GM19468 (cell line): ENCODE data around the gene SEMA4D.

Experiments
- ATAC-seq: cut with Tn5 transposase; IDR thresholded peaks from one replicate; pipeline ENCODE4 v1.9.1; 2021; ENCODE audit warnings: mild to moderate bottlenecking, moderate library complexity, moderate number of reproducible peaks; ENCODE audit not compliant: unreplicated experiment; ENCODE audit errors: extremely low read depth

SEMA4D gene

DNA sequence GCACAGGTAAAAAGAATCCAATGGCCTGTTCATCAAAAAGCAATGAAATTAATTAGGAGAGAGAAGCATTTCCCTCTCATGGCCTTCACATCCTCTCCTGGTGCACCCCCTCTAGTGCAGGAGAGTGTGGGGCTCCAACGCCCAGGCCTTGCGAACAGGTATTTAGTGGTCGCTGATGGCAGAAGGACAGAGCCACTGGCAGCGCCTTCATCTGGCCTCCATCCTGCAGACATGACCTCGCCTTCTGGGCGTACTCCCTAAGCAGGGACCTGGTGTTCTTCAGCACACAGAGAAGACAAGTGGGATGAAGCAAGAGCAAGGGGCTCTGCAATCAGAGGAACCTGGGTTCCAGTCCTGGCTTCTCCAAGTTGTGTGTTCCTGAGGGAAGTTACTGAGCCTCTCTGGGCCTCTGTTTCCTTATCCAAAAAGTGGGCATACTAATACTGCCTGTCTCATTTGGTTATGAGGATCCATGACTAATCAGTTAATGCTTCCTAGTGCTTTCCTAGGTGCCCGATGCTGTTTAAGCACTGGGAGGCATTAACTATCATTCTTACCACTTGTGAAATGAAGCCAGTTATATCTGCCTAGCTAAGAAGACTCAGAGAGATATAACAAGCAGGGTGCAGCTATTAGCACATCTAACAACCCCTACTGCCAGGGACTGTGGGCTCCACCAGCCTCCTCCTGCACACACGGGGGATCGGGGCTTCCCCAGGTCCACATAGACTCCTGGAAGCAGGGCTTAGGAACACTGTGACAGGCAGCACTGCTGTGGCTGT is 77.3 kb downstream of the SEMA4D start:
- no peak for ATAC-seq

DNA sequence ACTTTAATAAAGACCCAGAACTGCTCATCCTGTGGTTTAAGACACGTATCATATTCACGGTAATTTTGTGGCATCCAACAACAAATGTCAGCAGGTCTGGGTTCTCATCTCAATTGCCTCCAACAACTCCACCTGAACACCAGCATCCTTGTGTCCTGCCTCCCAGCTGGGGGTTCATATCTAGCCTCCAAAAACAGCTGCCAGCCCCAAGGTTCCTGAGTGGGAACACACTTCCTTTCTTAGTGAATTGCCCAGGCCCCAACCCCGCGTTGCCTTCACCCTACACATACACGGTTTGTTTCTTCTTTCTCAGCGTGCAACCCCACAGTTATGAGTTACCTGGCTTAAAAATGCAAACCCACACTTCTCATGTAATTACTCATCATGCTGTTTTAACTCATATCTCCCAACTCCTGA is 77.9 kb downstream of the SEMA4D start:
- ATAC-seq, result no peak

DNA sequence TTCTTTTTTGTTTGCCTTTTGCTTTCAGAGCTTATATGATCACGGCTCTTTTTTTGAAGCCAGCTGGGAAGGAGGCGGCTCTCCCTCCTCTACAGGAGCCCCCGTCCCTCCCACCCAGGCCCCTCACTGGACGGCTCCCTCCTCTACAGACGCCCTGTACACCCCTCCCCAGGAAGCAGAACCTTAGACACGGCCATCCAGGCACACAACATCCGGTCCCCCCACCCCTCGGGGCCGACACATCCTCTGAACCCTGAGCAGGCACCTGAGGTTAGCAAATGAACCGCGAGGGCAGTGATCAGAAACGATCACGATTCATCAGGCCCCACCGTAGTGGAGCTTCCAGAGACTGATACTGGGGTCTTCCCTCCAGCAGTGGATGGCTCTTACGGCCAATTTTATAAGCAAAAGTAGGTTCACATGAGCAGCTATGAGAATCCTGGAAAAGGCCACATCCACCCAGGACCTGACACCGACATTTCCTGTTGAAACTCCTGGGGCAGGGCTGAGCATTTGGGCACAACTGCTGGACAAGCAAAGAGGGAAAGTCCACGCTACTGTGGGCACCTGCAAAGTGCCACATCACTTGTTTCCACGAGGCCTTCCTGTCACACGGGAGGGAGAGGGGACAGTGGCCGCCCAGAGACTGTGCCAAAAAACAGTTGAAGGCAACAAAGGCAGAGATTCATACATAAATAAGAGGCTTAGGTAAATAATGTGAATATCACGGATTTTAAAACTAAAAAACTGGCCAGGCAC is 78.9 kb downstream of the SEMA4D start:
- peak; percentile 54 for ATAC-seq

DNA sequence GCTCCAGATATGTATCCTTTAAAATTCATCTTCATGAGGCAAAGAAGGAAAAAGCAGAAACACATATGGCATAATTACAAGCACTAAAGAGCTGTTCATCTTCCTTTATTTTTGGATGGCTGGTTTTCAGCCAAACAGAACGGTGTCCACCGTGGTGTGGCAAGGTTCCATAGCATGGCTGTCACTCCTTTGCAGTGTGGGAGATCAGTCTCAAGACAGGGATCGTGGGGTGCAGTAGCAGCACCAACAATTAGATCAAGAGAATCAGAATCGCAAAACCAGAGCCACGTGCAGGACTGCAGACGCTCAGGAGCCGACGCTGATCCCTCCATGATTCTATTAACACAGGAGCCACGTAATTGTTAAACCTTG is 79.5 kb downstream of the SEMA4D start:
- no peak for ATAC-seq

DNA sequence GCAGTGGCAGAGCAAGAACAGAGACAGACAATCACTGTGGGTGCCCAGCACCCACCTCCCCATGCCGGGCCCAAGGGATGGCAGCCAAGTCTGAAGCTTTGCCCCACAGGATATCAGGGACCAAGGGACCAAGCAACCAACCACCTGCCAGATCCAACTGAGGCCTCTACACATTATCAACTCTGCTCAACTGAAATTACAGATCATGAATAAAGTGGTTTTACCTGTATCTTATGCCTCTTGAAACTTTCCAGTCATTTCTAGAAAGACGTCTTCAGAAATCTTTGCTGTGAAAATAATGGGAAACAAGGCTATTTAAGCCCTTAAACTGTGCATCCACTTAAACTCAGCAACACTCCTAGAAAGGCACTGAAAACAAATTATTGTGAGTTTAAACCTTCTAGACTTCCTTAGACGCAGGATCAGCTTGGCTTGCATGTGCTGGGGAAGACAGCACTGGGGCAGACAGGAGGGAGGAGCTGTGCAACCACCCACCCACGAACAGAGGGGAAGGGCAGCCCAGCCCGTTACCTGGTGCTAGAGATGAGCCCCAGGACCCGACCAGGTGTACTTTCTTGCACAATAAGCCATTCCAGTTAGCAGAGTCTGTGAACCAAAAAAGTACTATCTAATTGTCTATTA is 80.0 kb downstream of the SEMA4D start:
- ATAC-seq, result no peak

DNA sequence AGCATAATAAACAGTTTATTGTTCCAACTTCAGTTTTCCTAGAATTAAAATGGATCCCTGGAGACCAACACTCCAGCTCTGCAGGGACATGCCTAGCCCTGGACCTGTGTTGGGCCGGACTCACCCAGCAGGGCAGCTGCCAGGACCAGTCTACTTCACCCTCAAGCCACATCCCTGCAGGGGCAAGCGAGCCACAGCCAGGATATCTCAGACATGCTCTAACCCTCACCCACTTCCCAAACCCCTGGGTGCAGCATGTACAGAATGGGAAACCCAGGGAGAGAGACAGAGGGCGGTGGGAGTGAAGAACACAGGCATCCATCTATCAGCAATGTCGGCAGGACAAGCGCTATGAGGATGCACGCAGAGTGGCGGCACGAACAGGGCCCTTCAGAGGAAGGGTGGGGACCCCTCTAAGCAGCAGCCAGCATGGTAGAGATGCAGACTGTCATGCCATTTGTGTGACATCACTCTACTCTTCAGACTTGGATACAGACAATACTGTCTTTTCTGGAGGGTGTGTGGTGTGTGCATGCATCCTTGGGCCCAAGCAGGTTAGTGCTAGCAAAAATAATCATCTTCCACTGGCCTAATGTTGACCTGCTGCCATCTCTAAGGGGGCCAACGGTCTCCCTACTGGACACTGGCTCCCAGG is 83.1 kb downstream of the SEMA4D start:
- no peak for ATAC-seq

DNA sequence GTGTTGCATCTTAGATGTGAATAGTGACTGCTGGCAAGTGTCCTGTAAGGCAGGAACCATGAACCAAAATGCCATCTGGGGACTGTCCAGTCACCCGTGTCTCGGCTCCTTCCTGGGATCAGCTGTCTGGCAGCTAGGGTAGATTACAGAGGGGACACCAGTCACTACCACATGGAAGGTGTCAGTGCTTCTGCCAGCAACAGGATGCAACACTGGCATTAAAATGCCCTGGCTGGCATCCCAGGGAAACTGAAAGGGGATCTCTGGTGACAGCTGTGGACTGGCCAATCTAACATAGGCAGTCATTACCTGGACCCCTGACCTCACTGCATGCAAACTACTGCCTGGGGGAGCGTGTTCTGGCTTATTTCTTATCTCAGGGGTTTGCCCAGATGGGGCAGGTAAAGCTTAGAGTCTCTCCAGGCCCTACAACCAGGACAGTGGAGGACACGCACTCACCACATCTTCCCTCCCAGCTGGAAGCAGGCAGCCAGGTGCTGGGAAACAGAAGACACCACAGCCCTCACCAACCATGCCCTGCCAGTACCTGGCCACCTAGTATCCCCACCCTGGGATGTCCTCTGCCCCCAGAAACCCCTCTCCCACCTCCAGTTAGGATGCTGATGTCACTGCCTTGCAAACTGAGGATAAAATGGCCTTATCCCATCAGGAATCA is 83.8 kb downstream of the SEMA4D start:
- ATAC-seq, result no peak

DNA sequence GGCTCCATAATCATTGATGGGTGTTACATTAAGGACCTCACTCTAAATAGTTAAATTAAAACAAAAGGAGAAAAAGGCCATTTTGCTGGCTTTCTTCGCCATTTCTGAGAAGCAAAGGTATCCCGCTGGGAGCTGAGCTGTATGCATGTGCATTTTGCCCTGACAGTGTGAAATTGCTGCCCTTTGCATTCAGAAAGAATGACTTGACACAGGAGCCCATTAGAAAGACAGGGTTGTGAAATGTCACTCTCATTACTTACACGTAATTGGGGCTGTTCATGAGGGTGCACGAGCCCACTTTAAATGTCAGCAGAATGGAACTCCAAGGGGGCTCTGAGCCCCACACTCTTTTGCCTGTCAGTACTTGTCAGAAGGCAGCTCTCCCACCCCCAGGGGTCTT is 85.0 kb downstream of the SEMA4D start:
- no peak for ATAC-seq

DNA sequence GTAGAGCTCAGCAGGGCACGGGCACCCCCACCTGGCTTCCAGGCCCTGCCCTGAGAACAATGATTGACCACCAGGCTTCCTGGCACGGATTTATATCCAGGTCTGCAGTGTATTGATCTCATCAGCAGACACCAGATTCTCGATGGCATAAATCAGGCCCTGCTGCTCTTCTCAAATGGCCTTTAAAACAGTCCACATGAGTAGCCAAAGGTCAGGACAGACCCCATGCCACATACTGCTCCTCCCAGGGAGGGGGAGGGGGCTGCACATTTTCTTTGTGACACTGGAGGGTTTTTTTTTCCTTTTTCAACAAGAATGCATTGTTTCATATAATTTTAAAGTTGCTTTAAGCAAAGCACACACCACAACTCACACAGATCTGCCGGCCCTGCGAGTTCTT is 85.4 kb downstream of the SEMA4D start:
- ATAC-seq, result no peak

DNA sequence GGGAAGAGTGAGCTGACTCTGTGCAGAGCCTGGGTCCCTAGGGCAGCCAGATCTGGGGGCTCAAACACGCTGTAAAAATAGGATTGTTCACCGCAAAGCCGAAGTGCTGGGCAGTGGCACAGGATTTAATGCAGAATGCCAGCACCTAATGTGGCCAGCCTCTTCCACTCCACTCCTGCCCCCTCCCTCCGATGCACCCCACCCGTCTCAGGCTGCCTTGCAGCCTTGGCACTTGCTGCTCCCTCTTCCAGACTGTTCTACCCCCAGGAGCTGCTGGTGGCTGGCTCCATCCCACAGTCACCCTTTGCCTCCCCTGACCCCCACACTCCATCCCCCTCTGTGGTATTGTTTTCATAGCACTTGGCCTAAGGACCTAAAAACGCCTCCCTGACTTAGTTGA is 86.2 kb downstream of the SEMA4D start:
- ATAC-seq, result no peak

DNA sequence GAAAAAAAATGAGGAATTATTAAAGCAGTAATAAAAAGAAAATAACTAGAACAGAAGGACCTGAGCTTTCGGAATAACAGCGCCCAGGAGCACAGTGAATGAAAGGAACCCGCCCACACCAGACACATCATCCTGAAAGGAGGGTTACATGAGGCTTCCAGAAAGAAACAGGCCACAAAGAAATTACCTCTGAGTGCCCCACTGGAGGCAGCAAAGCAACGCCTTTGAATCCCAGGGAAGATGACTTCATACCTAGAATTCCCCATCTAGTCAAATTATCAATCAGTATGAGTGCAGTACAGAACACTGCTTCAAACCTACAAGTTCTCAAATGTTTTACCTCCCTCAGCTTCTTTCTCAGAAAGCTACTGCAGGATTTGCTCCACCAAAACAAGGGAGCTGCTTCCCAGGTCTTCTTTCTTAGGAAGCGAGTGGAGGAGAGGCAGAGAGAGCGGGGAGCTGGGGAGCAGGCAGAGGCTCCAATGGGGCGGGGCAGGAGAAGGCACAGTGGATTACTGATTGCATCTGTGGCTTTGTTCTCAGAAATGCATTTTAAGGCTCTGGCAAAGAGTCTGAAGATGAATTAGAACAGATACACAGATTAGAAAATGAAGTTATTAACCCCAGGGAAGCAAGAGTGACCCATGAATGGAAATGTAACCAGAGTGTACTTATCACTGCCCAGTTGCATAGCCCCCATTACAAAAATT is 87.1 kb downstream of the SEMA4D start:
- peak; percentile 31 for ATAC-seq

DNA sequence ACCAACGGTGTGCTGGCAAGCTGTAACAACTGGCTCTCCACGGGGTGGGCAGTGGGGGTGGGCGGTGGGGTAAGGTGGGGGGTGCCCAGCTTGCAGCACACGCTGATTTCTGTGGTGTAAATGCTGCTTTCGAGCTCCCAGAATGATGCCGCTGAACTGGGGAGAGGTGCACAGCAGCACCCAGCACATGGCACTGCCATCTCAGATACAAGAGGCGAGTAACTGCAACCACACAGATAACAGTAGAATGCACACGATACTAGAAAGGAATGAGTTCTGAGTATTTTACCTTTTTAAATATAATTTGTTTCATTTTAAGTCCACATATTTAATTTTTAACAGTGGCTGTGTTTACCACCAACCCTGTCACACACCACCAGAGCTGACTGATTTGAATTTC is 87.9 kb downstream of the SEMA4D start:
- ATAC-seq, result no peak

DNA sequence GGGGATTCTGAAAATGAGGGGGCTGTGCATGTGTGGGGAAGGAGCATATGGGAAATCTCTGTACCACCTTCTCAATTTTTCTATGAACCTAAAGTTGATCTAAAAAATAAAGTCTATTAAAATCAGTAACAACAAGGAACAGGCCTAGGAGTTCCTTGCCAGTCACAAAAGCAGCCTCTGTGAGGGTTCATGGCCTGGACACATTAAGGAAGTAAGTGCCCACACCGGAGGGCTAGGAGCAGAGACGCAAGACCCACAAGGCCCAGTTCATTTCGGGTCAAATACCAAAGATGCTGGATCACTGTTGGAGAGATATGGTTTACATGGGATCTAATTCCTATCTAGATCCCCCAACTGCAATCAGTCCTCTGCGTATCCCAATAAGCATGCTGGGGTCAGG is 88.4 kb downstream of the SEMA4D start:
- no peak for ATAC-seq

DNA sequence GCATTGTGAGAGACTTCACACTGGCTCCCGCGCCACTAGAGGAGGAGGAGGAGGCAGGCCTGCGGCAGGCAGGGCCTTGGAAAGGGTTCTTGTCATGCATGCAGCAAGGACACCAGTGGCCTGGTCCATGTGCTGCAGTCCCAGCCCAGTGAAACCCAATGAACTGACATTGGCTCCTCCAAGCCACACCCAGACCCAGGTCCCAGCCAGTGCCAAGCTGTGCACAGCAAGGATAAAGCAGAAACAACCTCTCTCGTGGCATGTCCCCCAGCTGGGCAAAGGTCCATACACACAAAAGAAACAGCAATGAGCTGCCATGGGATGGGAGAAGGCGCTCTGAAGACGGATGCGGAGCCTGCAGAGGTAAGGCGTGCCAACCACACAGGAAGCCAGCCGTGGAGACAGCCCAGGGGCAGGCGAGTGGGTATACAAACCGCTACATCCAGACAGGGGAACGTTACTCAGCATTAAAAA is 89.2 kb downstream of the SEMA4D start:
- no peak for ATAC-seq

DNA sequence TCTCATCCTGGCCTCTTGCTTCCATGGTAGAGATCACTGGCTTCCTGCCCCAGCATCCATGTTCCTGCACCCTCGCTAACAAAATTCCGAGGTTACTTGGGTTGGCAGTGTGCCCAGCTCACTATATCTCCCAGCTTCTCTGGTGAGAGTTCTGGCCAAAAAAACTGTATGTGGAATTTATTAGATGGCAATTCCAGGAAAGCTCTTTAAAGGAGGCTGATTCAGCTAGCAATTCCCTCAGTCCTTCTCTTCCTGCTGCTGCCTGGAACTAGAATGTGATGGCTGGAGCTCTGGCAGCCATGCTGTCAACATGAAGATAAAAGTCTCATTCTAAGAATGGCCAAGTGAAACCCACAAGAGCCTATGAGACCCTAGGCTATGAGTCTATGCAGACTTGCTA is 90.8 kb downstream of the SEMA4D start:
- no peak for ATAC-seq

DNA sequence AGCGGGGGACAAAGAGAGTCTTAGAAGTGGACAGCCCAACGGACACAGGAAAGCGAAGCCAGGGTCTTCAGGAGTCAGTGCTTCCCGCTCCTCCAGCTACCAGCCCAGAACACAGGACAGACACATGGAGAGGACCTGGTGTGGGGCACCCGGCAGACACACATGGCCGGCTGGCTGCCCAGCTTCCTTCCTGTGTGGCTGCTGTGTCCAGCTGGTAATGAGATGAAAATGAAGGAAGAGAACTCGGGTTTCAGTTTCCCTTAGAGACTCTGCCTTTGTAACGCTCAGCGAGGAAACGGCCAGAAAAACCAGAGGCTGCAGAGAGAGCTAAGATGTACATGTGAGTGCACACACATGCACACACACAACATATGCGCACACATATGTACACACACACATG is 92.1 kb downstream of the SEMA4D start:
- ATAC-seq, result peak; percentile 33

DNA sequence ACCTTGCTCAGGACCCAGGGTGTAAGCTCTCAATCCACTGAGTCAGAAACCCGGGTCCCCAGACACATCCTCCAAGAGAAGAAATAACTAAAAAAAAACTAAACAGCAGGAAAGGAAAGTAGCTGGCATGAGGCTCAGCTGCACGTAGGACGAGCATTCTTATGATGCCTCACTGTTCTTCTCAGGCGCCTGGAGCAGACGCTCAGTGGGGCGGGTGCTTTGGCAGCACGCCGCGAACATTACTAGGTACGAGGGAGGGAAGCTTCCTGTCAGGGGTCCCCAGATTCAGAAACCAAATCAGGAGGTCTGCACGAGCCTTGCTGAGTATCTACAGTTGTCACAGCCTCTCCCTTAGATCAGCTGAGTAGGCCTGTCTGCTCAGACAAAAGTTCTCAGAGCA is 93.8 kb downstream of the SEMA4D start:
- no peak for ATAC-seq

DNA sequence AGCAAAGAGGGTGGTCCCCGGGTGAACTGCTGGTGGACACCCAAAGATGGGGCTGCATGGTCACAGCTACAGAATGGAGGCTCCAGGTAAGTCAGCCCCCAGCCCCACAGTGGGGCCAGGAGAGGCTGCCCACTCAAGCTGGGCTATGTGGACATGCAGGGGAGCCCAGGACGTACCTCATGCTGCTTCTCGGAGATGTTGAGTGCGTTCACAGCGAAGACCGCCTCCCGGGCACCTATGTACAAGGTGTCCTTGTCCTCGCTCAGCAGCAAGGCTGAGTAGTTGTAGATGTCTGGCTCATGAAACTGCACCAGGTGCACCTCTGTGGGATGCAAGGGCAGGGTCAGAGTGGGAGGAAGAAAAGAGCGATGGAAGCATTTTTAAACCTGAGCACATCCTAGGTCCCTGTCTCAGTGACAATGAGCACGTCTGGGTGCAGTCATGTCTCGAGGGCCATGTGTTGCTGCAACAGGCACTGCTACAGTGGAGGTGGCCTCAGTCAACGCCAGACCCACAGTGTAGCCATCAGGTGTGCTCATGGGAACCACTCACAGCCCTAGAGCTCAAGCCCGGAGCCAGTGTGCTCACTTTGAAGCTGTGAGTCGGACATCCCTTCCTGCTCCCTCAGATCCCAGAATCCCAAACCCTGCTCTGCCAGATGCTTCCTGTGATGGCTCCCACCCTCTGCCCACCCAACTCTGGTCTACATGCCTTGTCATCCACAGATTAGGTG is 95.1 kb downstream of the SEMA4D start:
- ATAC-seq, result no peak
